Measurements from ENCODE around the gene MED13L. TPM values are rescaled to one million over a fixed set of nuclear protein-coding genes. Genes with fewer than 3 reads are reported as not detected.

The MED13L gene
- total RNA-seq, 2 donors from 2014 or later: 55.0 to 64.1 TPM

DNA sequence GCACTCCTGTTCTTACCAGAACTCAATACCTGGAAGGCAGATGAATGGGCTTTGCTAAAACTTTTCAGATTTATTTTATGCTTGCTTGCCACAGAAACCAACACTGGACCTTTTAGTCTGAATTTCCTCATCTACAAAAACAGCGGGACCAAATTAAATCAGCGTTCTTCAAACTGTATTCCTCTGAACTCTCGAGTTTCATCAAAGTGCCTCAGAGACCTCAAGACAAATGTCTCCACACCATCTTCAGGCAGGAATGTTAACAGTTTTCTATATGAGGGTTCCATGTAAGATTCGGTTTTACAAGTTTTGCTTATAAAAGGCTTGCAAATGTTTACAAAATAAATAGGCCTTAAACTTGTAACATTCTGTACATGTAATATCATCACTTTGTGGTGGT lies 74.6 kb downstream of the MED13L start:
- no peaks in the 10 kb centered on the region for H3K27me3 ChIP-seq
- TF ChIP-seq, protein P1, sequence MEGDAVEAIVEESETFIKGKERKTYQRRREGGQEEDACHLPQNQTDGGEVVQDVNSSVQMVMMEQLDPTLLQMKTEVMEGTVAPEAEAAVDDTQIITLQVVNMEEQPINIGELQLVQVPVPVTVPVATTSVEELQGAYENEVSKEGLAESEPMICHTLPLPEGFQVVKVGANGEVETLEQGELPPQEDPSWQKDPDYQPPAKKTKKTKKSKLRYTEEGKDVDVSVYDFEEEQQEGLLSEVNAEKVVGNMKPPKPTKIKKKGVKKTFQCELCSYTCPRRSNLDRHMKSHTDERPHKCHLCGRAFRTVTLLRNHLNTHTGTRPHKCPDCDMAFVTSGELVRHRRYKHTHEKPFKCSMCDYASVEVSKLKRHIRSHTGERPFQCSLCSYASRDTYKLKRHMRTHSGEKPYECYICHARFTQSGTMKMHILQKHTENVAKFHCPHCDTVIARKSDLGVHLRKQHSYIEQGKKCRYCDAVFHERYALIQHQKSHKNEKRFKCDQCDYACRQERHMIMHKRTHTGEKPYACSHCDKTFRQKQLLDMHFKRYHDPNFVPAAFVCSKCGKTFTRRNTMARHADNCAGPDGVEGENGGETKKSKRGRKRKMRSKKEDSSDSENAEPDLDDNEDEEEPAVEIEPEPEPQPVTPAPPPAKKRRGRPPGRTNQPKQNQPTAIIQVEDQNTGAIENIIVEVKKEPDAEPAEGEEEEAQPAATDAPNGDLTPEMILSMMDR (IDR thresholded peaks at IDR 0.05): no peak
- no peak overlapping the region for H3K27ac ChIP-seq
- no peaks in the 10 kb centered on the region for H3K9me3 ChIP-seq
- H3K4me1 ChIP-seq: peaks cover 0 to 19% of the 10 kb centered on the region in 2 donors
- H3K36me3 ChIP-seq: no peaks in the 10 kb centered on the region
- H3K4me3 ChIP-seq: no peak overlapping the region
- no peak for DNase-seq (ENCODE audit: low spot score)

DNA sequence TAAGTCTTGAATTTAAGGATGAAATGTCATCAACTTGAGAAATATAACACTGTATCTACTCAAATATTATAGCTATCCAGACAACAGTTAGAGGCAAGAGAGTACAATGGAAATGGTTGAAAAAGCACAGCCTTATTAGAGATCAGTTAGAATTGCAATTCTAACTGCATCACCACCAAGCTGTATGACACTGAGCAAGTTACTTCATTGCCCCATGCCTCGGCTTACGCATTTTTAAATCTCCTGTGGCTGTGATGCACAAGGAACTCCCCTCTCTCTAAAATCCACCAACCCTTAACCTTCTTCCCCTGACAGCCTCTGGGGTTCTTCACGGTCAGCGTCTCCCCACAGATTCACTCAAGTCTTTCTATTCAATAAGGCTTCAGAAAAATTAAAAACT lies 75.1 kb downstream of the MED13L start:
- TF ChIP-seq, protein P1 (IDR thresholded peaks at IDR 0.05): no peak
- no peak for DNase-seq (ENCODE audit: low spot score)
- Histone ChIP-seq H3K27ac (no peak overlapping the region), H3K4me1 (peaks cover 0 to 21% of the 10 kb centered on the region in 2 donors), H3K36me3 (no peaks in the 10 kb centered on the region), H3K9me3 (no peaks in the 10 kb centered on the region), H3K27me3 (no peaks in the 10 kb centered on the region), H3K4me3 (no peak overlapping the region)

DNA sequence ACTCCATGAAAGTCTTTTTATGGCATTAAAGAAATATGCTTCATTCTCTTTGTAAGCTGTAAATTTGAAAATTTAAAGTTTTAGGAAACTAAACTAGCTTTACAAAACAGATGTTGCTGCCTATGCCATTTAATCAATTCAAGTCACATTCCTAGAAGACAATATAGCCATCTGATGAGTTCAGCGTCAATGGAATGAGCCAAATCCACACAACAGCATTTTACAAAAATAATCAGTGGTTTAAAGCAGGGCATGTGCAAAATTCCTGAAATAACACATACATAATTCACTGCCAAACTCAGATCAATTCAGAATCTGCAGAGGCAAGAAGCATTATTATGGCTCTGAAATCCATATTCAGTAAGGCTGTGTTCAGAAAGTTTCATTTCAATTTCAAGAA lies 75.6 kb downstream of the MED13L start:
- H3K4me1 ChIP-seq: peaks cover 0 to 26% of the 10 kb centered on the region in 2 donors
- no peak overlapping the region for H3K27ac ChIP-seq
- DNase-seq (ENCODE audit: low spot score): no peak
- no peaks in the 10 kb centered on the region for H3K9me3 ChIP-seq
- TF ChIP-seq, protein P1 (IDR thresholded peaks at IDR 0.05): no peak
- no peaks in the 10 kb centered on the region for H3K27me3 ChIP-seq
- H3K4me3 ChIP-seq: no peak overlapping the region
- H3K36me3 ChIP-seq: no peaks in the 10 kb centered on the region

DNA sequence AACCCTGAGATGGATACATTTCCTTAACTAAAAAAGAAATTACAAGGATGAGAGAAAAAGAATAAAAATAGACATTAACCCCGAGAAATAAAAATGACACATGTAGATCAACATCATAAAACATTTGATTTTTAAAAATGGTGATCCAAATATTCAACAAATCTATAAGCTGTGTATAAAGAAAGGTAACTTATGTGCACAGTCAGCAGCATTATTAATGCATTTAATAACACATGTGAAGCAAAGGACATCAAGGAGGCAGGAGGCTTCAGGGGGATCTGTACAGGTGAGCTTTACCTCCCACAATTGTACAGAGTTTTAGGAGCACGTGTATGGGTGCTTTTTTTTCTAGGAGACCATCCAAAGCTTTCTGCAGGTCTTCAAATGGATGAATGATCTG lies 76.1 kb downstream of the MED13L start:
- TF ChIP-seq, protein P1 (IDR thresholded peaks at IDR 0.05): no peak
- Histone ChIP-seq H3K4me3 (no peak overlapping the region), H3K4me1 (peaks cover 0 to 32% of the 10 kb centered on the region in 2 donors), H3K36me3 (no peaks in the 10 kb centered on the region), H3K27me3 (no peaks in the 10 kb centered on the region), H3K27ac (no peak overlapping the region), H3K9me3 (no peaks in the 10 kb centered on the region)
- DNase-seq (ENCODE audit: low spot score): no peak

DNA sequence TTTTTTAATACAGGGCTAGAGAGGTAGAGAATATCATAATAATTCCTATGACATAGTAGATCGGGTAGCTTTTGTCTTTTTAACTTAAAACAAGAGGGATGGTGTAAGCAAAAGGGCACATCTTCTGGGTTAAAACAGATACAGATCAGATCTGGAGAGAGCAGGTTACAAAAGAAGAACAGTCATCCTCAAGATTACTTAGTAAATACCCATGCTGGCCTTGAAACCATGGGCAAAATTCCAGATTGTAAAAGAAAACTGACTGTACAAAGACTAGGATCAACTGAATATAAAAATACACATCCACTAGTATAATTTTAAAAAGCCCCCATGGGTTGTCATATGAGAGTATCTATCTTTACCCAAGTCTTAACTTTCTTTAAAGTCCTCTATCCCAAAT lies 76.7 kb downstream of the MED13L start:
- no peak overlapping the region for H3K4me3 ChIP-seq
- DNase-seq (ENCODE audit: low spot score): no peak
- TF ChIP-seq, protein P1 (IDR thresholded peaks at IDR 0.05): no peak
- no peak overlapping the region for H3K27ac ChIP-seq
- H3K9me3 ChIP-seq: no peaks in the 10 kb centered on the region
- H3K36me3 ChIP-seq: no peaks in the 10 kb centered on the region
- H3K4me1 ChIP-seq: peaks cover 0 to 37% of the 10 kb centered on the region in 2 donors
- no peaks in the 10 kb centered on the region for H3K27me3 ChIP-seq

DNA sequence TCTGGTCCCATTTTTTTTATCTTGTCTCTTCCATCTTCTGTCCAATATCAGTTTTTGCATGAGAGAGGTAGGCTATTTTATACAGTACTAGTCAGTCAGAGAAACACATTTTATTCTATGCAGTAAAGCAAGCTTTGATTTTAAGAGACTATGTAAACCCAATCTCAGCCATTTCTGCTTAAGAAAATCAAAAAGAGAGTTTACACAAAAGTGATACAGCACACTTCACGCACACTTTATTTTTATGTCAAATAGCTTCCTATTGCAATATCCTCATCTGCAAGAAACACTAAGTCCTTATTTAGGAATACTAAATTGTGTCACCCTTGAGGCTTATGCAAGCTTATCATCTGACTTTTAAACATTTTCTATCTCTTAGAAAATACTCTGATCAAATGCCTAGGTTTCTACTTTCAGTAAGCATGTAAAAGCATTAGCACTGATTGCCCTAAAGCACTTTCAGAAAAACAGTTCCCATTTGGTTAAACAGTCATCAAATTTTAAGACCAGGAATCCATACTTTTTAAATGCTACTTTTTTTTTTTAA lies 78.3 kb downstream of the MED13L start:
- Histone ChIP-seq H3K4me3 (no peak overlapping the region), H3K9me3 (no peaks in the 10 kb centered on the region), H3K36me3 (no peaks in the 10 kb centered on the region), H3K27me3 (no peaks in the 10 kb centered on the region), H3K4me1 (peaks cover 0 to 47% of the 10 kb centered on the region in 2 donors), H3K27ac (no peak overlapping the region)
- TF ChIP-seq, protein P1 (IDR thresholded peaks at IDR 0.05): no peak
- no peak for DNase-seq (ENCODE audit: low spot score)

All from right atrium auricular region (tissue), 2 donors.